Stimulated activated CD4-positive, alpha-beta T cell treated with anti-CD3 and anti-CD28 coated beads, Interleukin-12 subunit alpha, Interleukin-12 subunit beta, amount 100 ng/mL, for 24 hours (primary cell): ENCODE data around the gene PEBP1.
A peak's percentile ranks its signal among the peaks of the same experiment; 100 is the strongest.

Experiments
- DNase-seq, 2 experiments: peaks; one replicate each; pipeline ENCODE4 v3.0.0-alpha.2; 2020; ENCODE audit warnings: low read depth in 2 of 2

The PEBP1 gene

GRCh38 chr12:118135788-118136558, at the start of gene PEBP1:
Gene PEBP1 (plus strand): TSS chr12:118136124. CDS start chr12:118136210, 86 bp downstream.
- peak; percentile 89 to 95 for DNase-seq

GRCh38 chr12:118089782-118090181, 46.1 kb upstream of the PEBP1 start:
- no peak for DNase-seq

GRCh38 chr12:118094039-118094438, 41.9 kb upstream of the PEBP1 start:
- DNase-seq: no peak

- no peak for DNase-seq
These were observed 37.5 kb upstream of the PEBP1 start for GRCh38 chr12:118098401-118098800.

- no peak for DNase-seq
These were observed 36.8 kb upstream of the PEBP1 start for GRCh38 chr12:118098911-118099671.

GRCh38 chr12:118101051-118101450, 34.9 kb upstream of the PEBP1 start:
- DNase-seq: no peak

- DNase-seq: no peak
These were observed 33.9 kb upstream of the PEBP1 start for GRCh38 chr12:118102070-118102469.

- DNase-seq: no peak
These were observed 33.3 kb upstream of the PEBP1 start for GRCh38 chr12:118102609-118103008.

- no peak for DNase-seq
These were observed 32.7 kb upstream of the PEBP1 start for GRCh38 chr12:118103201-118103600.

- peak in 1 of 2 experiments; percentile 12 for DNase-seq
These were observed 32.1 kb upstream of the PEBP1 start, which contains the start of gene VSIG10 for GRCh38 chr12:118103601-118104382. Gene VSIG10 (minus strand): TSS chr12:118104011. CDS start chr12:118103671, 340 bp downstream.

- DNase-seq: no peak
These were observed 28.9 kb upstream of the PEBP1 start for GRCh38 chr12:118107011-118107410.

- DNase-seq: no peak
These were observed 28.2 kb upstream of the PEBP1 start for GRCh38 chr12:118107694-118108093.

GRCh38 chr12:118109088-118109487, 26.8 kb upstream of the PEBP1 start:
- no peak for DNase-seq

GRCh38 chr12:118119449-118119879, 16.5 kb upstream of the PEBP1 start:
- DNase-seq: no peak

- DNase-seq: peak; percentile 31 to 59
These were observed 15.2 kb upstream of the PEBP1 start for GRCh38 chr12:118120579-118121363.

GRCh38 chr12:118122264-118122663, 13.7 kb upstream of the PEBP1 start:
- no peak for DNase-seq

GRCh38 chr12:118124333-118124874, 11.5 kb upstream of the PEBP1 start:
- no peak for DNase-seq

GRCh38 chr12:118125743-118126118, 10.2 kb upstream of the PEBP1 start:
- no peak for DNase-seq

GRCh38 chr12:118126119-118126757, 9.7 kb upstream of the PEBP1 start:
- DNase-seq: no peak

- no peak for DNase-seq
These were observed 8.1 kb upstream of the PEBP1 start for GRCh38 chr12:118127867-118128266.
